ENCODE data around the gene DNM2.
"Not testable (repeated sequence)": the region's sequence is repeated elsewhere in the genome, so short reads cannot be mapped to it uniquely, and the experiment has no call there.

The DNM2 gene

GRCh38 chr19:10717356-10718204 lies at the start of gene DNM2:
Gene DNM2 (plus strand): TSS chr19:10718079. CDS start chr19:10718243, 164 bp downstream.
- peak; percentile 92 for DNase-seq (ENCODE audit: low read depth in 2 of 2)

GRCh38 chr19:10669246-10669645 lies 48.6 kb upstream of the DNM2 start:
- DNase-seq (ENCODE audit: low read depth in 2 of 2), result no peak

GRCh38 chr19:10670182-10670581 lies 47.7 kb upstream of the DNM2 start:
- no peak for DNase-seq (ENCODE audit: low read depth in 2 of 2)

- DNase-seq (ENCODE audit: low read depth in 2 of 2), result no peak
These were observed 46.7 kb upstream of the DNM2 start for GRCh38 chr19:10670876-10671804.

GRCh38 chr19:10671922-10672321 lies 46.0 kb upstream of the DNM2 start:
- DNase-seq (ENCODE audit: low read depth in 2 of 2), result not testable (repeated sequence)

GRCh38 chr19:10675214-10675613 lies 42.7 kb upstream of the DNM2 start:
- not testable (repeated sequence) for DNase-seq (ENCODE audit: low read depth in 2 of 2)

- no peak for DNase-seq (ENCODE audit: low read depth in 2 of 2)
These were observed 40.1 kb upstream of the DNM2 start for GRCh38 chr19:10677751-10678150.

GRCh38 chr19:10678813-10679212 lies 39.1 kb upstream of the DNM2 start:
- no peak for DNase-seq (ENCODE audit: low read depth in 2 of 2)

- DNase-seq (ENCODE audit: low read depth in 2 of 2), result no peak
These were observed 38.1 kb upstream of the DNM2 start for GRCh38 chr19:10679743-10680142.

GRCh38 chr19:10680545-10681135 lies 37.2 kb upstream of the DNM2 start:
- no peak for DNase-seq (ENCODE audit: low read depth in 2 of 2)

GRCh38 chr19:10681658-10682057 lies 36.2 kb upstream of the DNM2 start:
- DNase-seq (ENCODE audit: low read depth in 2 of 2), result no peak

GRCh38 chr19:10682397-10683063 lies 35.3 kb upstream of the DNM2 start:
- DNase-seq (ENCODE audit: low read depth in 2 of 2), result no peak

- DNase-seq (ENCODE audit: low read depth in 2 of 2), result no peak
These were observed 34.8 kb upstream of the DNM2 start for GRCh38 chr19:10683064-10683426.

GRCh38 chr19:10683582-10683981 lies 34.3 kb upstream of the DNM2 start:
- no peak for DNase-seq (ENCODE audit: low read depth in 2 of 2)

GRCh38 chr19:10685210-10685609 lies 32.7 kb upstream of the DNM2 start:
- no peak for DNase-seq (ENCODE audit: low read depth in 2 of 2)

- DNase-seq (ENCODE audit: low read depth in 2 of 2), result no peak
These were observed 31.7 kb upstream of the DNM2 start for GRCh38 chr19:10686193-10686592.

- DNase-seq (ENCODE audit: low read depth in 2 of 2), result no peak
These were observed 31.0 kb upstream of the DNM2 start for GRCh38 chr19:10686661-10687517.

- DNase-seq (ENCODE audit: low read depth in 2 of 2), result no peak
These were observed 30.2 kb upstream of the DNM2 start for GRCh38 chr19:10687518-10688288.

GRCh38 chr19:10688545-10689280 lies 29.2 kb upstream of the DNM2 start:
- no peak for DNase-seq (ENCODE audit: low read depth in 2 of 2)
